HepG2 (cell line): ENCODE results near the gene DNAJC8. TPM values are rescaled to one million over a fixed set of nuclear protein-coding genes. Genes with fewer than 3 reads are reported as not detected.

Experiments used
- ATAC-seq: fragments of 200-7000 bp; cut with Tn5 transposase; 3 replicates; pipeline ENCODE4 v1.9.1; 2020; ENCODE audit warnings: mild to moderate bottlenecking, moderate library complexity
- BruUV-seq: library from RNA; stranded (reverse); fragments of 400-500 nt; replicated peaks from 2 replicates; lab custom pipeline; 2021; lab: Mats Ljungman, UMichigan
- CTCF ChIA-PET: fragments of 300-600 bp; formaldehyde crosslinking; extraction: SDS; loops from one replicate; lab custom pipeline; 2021; ENCODE audit warnings: low total read pairs, inconsistent platforms, low intra/inter-chr PET ratio; lab: Yijun Ruan, JAX
- POLR2A ChIA-PET: fragments of 350-600 bp; sonication (Branson Sonifier 250); formaldehyde crosslinking; loops from one replicate; lab custom pipeline; 2020; ENCODE audit warnings: antibody characterized with exemption, inconsistent platforms; lab: Yijun Ruan, JAX
- DNase-seq: peaks from one replicate; pipeline ENCODE4 v3.0.0-alpha.2; 2015; ENCODE audit warnings: low spot score
- FAIRE-seq: peaks from 3 replicates; lab custom pipeline; 2011; peaks lifted over from hg19 to GRCh38; lab: Jason Lieb, UNC
- H2AFZ ChIP-seq: one replicate; pipeline ENCODE4 v1.6.1; 2011; ENCODE audit warnings: low read length, inconsistent platforms
- H3K27ac ChIP-seq: fragments of 300-600 bp; 3 replicates; pipeline ENCODE4 v1.8.0; 2011; ENCODE audit warnings: mixed run types, mild to moderate bottlenecking, mixed read lengths, low read length, inconsistent platforms; ENCODE audit not compliant: insufficient read depth; ENCODE audit errors: extremely low read length
- H3K27me3 ChIP-seq, 2 experiments: fragments of 200-600 bp in 1 of 2; 2 replicates in 1 of 2; 3 replicates in 1 of 2; pipeline versions ENCODE4 v1.6.0 to v1.8.0; 2011; ENCODE audit warnings: low read length in 2 of 2, mild to moderate bottlenecking in 2 of 2, moderate library complexity in 2 of 2, inconsistent platforms in 1 of 2; ENCODE audit not compliant: insufficient read depth in 2 of 2, control insufficient read depth in 1 of 2
- H3K36me3 ChIP-seq, 2 experiments: fragments of 200-600 bp in 1 of 2; replicated peaks in 1 of 2; 2 replicates in 1 of 2; 3 replicates in 1 of 2; pipeline versions ENCODE4 v1.5.1 to v1.8.0; 2011; ENCODE audit warnings: low read length in 2 of 2, inconsistent platforms in 1 of 2; ENCODE audit not compliant: insufficient read depth in 2 of 2, control insufficient read depth in 1 of 2
- H3K4me1 ChIP-seq: 2 replicates; pipeline ENCODE4 v1.5.1; 2012; ENCODE audit warnings: low read length, inconsistent platforms; ENCODE audit not compliant: insufficient read depth
- H3K4me2 ChIP-seq: 2 replicates; pipeline ENCODE4 v1.6.0; 2011; ENCODE audit warnings: low read depth, low read length, inconsistent platforms
- H3K4me3 ChIP-seq, 3 experiments: fragments of 200-600 bp in 1 of 3; sonication (generic), shearing (Covaris generic) in 1 of 3; replicated peaks in 1 of 3; 2 replicates each; pipeline ENCODE4 v1.5.1; 2011 to 2016; ENCODE audit warnings: low read length in 3 of 3, inconsistent platforms in 2 of 3, low read depth in 2 of 3, mild to moderate bottlenecking in 2 of 3, control low read depth in 1 of 3, mixed read lengths in 1 of 3; ENCODE audit not compliant: insufficient read depth in 1 of 3
- H3K79me2 ChIP-seq: one replicate; pipeline ENCODE4 v1.6.1; 2011; ENCODE audit warnings: low read length, inconsistent platforms; ENCODE audit not compliant: insufficient read depth
- H3K9ac ChIP-seq: 2 replicates; pipeline ENCODE4 v1.6.0; 2011; ENCODE audit warnings: mild to moderate bottlenecking, low read depth, low read length, inconsistent platforms; ENCODE audit not compliant: insufficient read depth
- H3K9me3 ChIP-seq: 2 replicates; pipeline ENCODE4 v1.5.1; 2012; ENCODE audit warnings: mild to moderate bottlenecking, low read length
- H4K20me1 ChIP-seq: 2 replicates; pipeline ENCODE4 v1.6.0; 2011; ENCODE audit warnings: inconsistent platforms, mild to moderate bottlenecking, low read length, moderate library complexity; ENCODE audit not compliant: insufficient read depth
- ADNP ChIP-seq: sonication (generic); formaldehyde crosslinking; IDR thresholded peaks from 2 replicates; pipeline ENCODE4 v1.4.0; 2020; ENCODE audit warnings: missing genetic modification reagents
- HMGXB4 ChIP-seq, 2 experiments: sonication (generic) in 1 of 2; formaldehyde crosslinking in 1 of 2; IDR thresholded peaks; 2 replicates each; pipeline versions ENCODE4 v1.4.0 to v1.6.1; 2018 to 2020; ENCODE audit warnings: missing genetic modification reagents in 2 of 2, borderline replicate concordance in 1 of 2, low read depth in 1 of 2, mild to moderate bottlenecking in 1 of 2, missing biosample characterization in 1 of 2
- KDM1A ChIP-seq: IDR thresholded peaks from 2 replicates; pipeline ENCODE4 v1.6.1; 2016; ENCODE audit warnings: missing compliant biosample characterization
- ZFX ChIP-seq: sonication (generic); formaldehyde crosslinking; IDR thresholded peaks from 2 replicates; pipeline ENCODE4 v1.4.0; 2020; ENCODE audit warnings: mild to moderate bottlenecking, low read depth, missing genetic modification reagents, moderate library complexity
- ZKSCAN5 ChIP-seq: sonication (generic); formaldehyde crosslinking; IDR thresholded peaks from 2 replicates; pipeline ENCODE4 v1.5.1; 2020; ENCODE audit warnings: mild to moderate bottlenecking, missing genetic modification reagents
- ZMYM3 ChIP-seq: sonication (generic); formaldehyde crosslinking; IDR thresholded peaks from 2 replicates; pipeline ENCODE4 v1.5.1; 2020; ENCODE audit warnings: mild to moderate bottlenecking, missing genetic modification reagents
- ZNF282 ChIP-seq: fragments of 450-650 bp; IDR thresholded peaks from 2 replicates; pipeline ENCODE4 v1.6.1; 2018; ENCODE audit not compliant: partially characterized antibody
- ZNF629 ChIP-seq: sonication (generic); formaldehyde crosslinking; conservative IDR thresholded peaks from 2 replicates; pipeline ENCODE4 v1.5.0; 2020; ENCODE audit warnings: missing genetic modification reagents
- WGBS: methylation state at CpG from one replicate; pipeline ENCODE4 v1.1.6; 2017; ENCODE audit warnings: low lambda C conversion rate; 5-methylcytosine and 5-hydroxymethylcytosine counted together
- in situ Hi-C: cut with HindIII; loops from 2 replicates; pipeline ENCODE4 v1.10.0; 2017; ENCODE audit warnings: low pct_unique_long_range_greater_than_20kb; ENCODE audit not compliant: extremely low pct_ligation_motif_present
- intact Hi-C: fragments of 100-400 bp; cut with micrococcal nuclease; formaldehyde crosslinking; loops from one replicate; pipeline ENCODE4 v1.10.0; 2022; ENCODE audit not compliant: unreplicated experiment
- polyA plus RNA-seq, 8 experiments: library from polyadenylated mRNA; depleted of rRNA in 3 of 8; stranded (reverse) in 7 of 8; unstranded in 1 of 8; fragments of >200 nt; fragmentation: Illumina TruSeq in 4 of 8; extraction: Trizol in 4 of 8; gene quantifications; 2 replicates each; pipeline versions ENCODE4 v1.2.1 to v1.2.3, GENCODE V29; 2011 to 2016; ENCODE audit warnings: low read depth in 4 of 8, missing spikeins in 1 of 8, mixed read lengths in 1 of 8; ENCODE audit not compliant: insufficient read depth in 1 of 8
- total RNA-seq, 5 experiments: library from RNA; depleted of rRNA; stranded (reverse); fragments of >200 nt; fragmentation: Illumina TruSeq; extraction: Trizol; gene quantifications; 2 replicates each; pipeline ENCODE4 v1.2.3, GENCODE V29; 2016; ENCODE audit warnings: low read depth in 1 of 5

Gene DNAJC8
- total and polyA plus RNA-seq, 2 of the 13 experiments (the other 11 are each of a cell fraction or from before 2014, with no cell fraction given) = 54.5 to 126 TPM

- Histone ChIP-seq H3K27me3 (no peaks in the 10 kb centered on the region), H4K20me1 (peaks cover 68% of the 10 kb centered on the region), H2AFZ (no peak overlapping the region), H3K4me2 (0 out of 2 replicates have a peak overlapping the region, but pooled peaks have one; percentile 5), H3K4me1 (peaks cover 91% of the 10 kb centered on the region), H3K27ac (no peak overlapping the region), H3K79me2 (peaks cover 86% of the 10 kb centered on the region), H3K9ac (no peak overlapping the region), H3K9me3 (no peaks in the 10 kb centered on the region), H3K36me3 (peaks cover 2 to 3% of the 10 kb centered on the region in 2 experiments; a peak in 1 of 5 replicates), H3K4me3 (no peak overlapping the region)
- ATAC-seq (no peak), DNase-seq (no peak), FAIRE-seq (no peak)
- no TSS peak for BruUV-seq
- POLR2A ChIA-PET = interaction anchor here (3.1 kb wide), 1 partner anchor 16 kb away, joined by 15 read pairs; no protein-coding TSS in a partner anchor
- in situ Hi-C loops = no loop called here
- TF ChIP-seq ADNP (CRISPR knock-in tag) (no peak), ZNF629 (CRISPR knock-in tag) (peak; percentile 25; the same call in 1 of the 2 replicates)
- intact Hi-C loops = loop anchor here (10.0 kb wide), 1 partner anchor 60 kb away; the partner anchor contains the start of gene MED18
- CTCF ChIA-PET = no interaction called here
- 89% methylated on average over 1 of the region's 1 CpG for WGBS
Observed at GRCh38 chr1:28264897-28265296, 32.1 kb upstream of the DNAJC8 start.

DNA sequence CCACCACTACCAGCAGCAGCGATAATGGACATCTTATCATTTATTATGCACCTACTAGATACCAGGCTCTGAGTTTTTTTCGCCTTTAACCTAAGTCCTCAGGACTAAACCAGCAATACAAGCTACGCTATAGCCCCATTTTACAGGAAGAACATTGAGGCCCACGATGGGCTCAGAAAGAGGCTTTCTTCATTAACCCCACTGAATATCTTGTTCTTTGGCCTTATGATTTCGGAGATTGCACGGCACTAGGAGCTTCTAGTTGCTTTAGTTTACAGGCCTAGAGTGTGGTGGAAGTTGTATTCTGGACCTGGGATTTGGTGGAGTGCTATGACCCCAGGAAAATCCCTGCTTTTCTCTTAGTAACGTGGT lies 28.0 kb upstream of the DNAJC8 start:
- ATAC-seq = no peak
- Histone ChIP-seq H3K4me3 (peak overlapping the region; percentile 98 to 99 (median 99)), H3K27ac (no peak overlapping the region), H3K4me1 (peaks cover 70% of the 10 kb centered on the region), H3K9ac (peak overlapping the region; percentile 92), H3K27me3 (peaks cover 0 to under 1% of the 10 kb centered on the region in 2 experiments; a peak in 1 of 5 replicates), H3K9me3 (no peaks in the 10 kb centered on the region)
- CTCF ChIA-PET = no interaction called here
- WGBS = 22% methylated on average over 7 of the region's 7 CpGs
- no peak for DNase-seq
- intact Hi-C loops = loop anchor here (10.0 kb wide), 1 partner anchor 64 kb away; the partner anchor contains the start of gene MED18
- BruUV-seq = no TSS peak
- TF ChIP-seq ADNP (CRISPR knock-in tag) (0 out of 2 replicates have a peak, but pooled peaks have one; percentile 18), ZFX (CRISPR knock-in tag) (0 out of 2 replicates have a peak, but pooled peaks have one; percentile 30), ZNF282 (no peak), ZNF629 (CRISPR knock-in tag) (peak; percentile 96), HMGXB4 (CRISPR knock-in tag; IDR thresholded peaks at IDR 0.05; ENCODE audit: borderline replicate concordance in 1 of 2, low read depth in 1 of 2) (0 out of 4 replicates have a peak, but pooled peaks of 1 of the 2 experiments have one; percentile 14), KDM1A (CRISPR knock-in tag) (peak; percentile 65), ZKSCAN5 (no peak), ZMYM3 (CRISPR knock-in tag) (peak; percentile 55)
- TF ChIP-seq, all 625 proteins: peak for 6
- POLR2A ChIA-PET = interaction anchor here (0.9 to 2.8 kb wide), 6 partner anchors 9 to 109 kb away, joined by 3 to 12 read pairs (median 6); partner anchors contain the start of genes ATP5IF1, MED18 and PHACTR4
- H3K36me3 ChIP-seq = peaks cover 0 to 2% of the 10 kb centered on the region in 2 experiments; a peak in 1 of 5 replicates
- in situ Hi-C loops = no loop called here
- no peak overlapping the region for H2AFZ ChIP-seq
- peaks cover 40% of the 10 kb centered on the region for H4K20me1 ChIP-seq
- no peak for FAIRE-seq
- peaks cover 58% of the 10 kb centered on the region for H3K79me2 ChIP-seq
- peak overlapping the region; percentile 80 for H3K4me2 ChIP-seq
